Stimulated activated CD4-positive, alpha-beta T cell treated with anti-CD3 and anti-CD28 coated beads, Interleukin-12 subunit alpha, Interleukin-12 subunit beta, amount 100 ng/mL, for 48 hours (primary cell): ENCODE results near the gene CHIA.

ENCODE experiments used
- DNase-seq, 3 donors: peaks; one replicate each; pipeline ENCODE4 v3.0.0-alpha.2; 2020; ENCODE audit warnings: low read depth in 2 of 3, low spot score in 1 of 3

The CHIA gene

GRCh38 chr1:111290630-111291029, at the start of gene CHIA:
Gene CHIA (plus strand): TSS chr1:111290851. CDS start chr1:111310468, 19,617 bp downstream.
- DNase-seq: no peak

GRCh38 chr1:111241797-111242196, 48.9 kb upstream of the CHIA start:
- DNase-seq: no peak

- DNase-seq: no peak
Measured at GRCh38 chr1:111242805-111243523, 47.7 kb upstream of the CHIA start.

GRCh38 chr1:111247125-111247838, 43.4 kb upstream of the CHIA start:
- no peak for DNase-seq

- no peak for DNase-seq
Measured at GRCh38 chr1:111249960-111250359, 40.7 kb upstream of the CHIA start.

- DNase-seq: no peak
Measured at GRCh38 chr1:111251570-111251969, 39.1 kb upstream of the CHIA start.

GRCh38 chr1:111252786-111253185, 37.9 kb upstream of the CHIA start:
- DNase-seq: no peak

GRCh38 chr1:111253876-111254275, 36.8 kb upstream of the CHIA start:
- DNase-seq: no peak

- no peak for DNase-seq
Measured at GRCh38 chr1:111256988-111257658, 33.5 kb upstream of the CHIA start.

- no peak for DNase-seq
Measured at GRCh38 chr1:111267801-111268508, 22.7 kb upstream of the CHIA start.

GRCh38 chr1:111269825-111270406, 20.7 kb upstream of the CHIA start:
- DNase-seq: no peak

GRCh38 chr1:111270771-111271463, 19.7 kb upstream of the CHIA start:
- DNase-seq: no peak

- DNase-seq: no peak
Measured at GRCh38 chr1:111271464-111271801, 19.2 kb upstream of the CHIA start.

GRCh38 chr1:111272081-111272480, 18.6 kb upstream of the CHIA start:
- DNase-seq: no peak

GRCh38 chr1:111274653-111275052, 16.0 kb upstream of the CHIA start:
- DNase-seq: peak in 1 of 3 donors; percentile 21

GRCh38 chr1:111275079-111275478, 15.6 kb upstream of the CHIA start:
- peak in 2 of 3 donors; percentile 24 to 47 for DNase-seq

- no peak for DNase-seq
Measured at GRCh38 chr1:111275780-111276433, 14.7 kb upstream of the CHIA start.

- no peak for DNase-seq
Measured at GRCh38 chr1:111279144-111279543, 11.5 kb upstream of the CHIA start.

GRCh38 chr1:111280267-111280666, 10.4 kb upstream of the CHIA start:
- DNase-seq: no peak

GRCh38 chr1:111281411-111281810, 9.2 kb upstream of the CHIA start:
- no peak for DNase-seq
